ENCODE measurements around the gene RHBDD1.

The RHBDD1 gene

DNA sequence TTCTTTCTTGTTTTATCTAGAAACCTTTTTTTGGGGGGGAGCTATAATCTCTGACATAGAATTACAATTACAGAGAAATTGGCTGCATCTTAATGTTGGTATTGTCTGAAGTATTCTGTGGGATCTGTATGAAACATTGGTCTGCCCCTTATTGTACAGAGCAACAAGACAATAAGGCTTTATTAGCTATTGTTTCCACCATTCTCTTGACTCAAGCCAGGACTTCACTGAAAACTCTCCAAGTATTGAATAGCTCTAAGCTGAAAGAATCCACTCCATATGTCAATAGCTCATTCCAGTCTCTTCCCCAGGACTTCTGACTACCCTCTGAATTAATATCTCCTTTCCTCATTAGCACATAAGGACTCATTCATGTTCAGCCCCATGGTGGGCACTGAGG, 77.8 kb downstream of the RHBDD1 start:
- no peaks in the 10 kb centered on the region for H3K4me1 ChIP-seq (ENCODE audit: control insufficient read depth, insufficient read depth, low read length)
- H3K9me3 ChIP-seq (ENCODE audit: control insufficient read depth, low read length), result no peaks in the 10 kb centered on the region
- H3K36me3 ChIP-seq (ENCODE audit: control insufficient read depth, insufficient read depth, low read length), result no peaks in the 10 kb centered on the region
- no peak overlapping the region for H3K9ac ChIP-seq (ENCODE audit: low read length)
- no peak overlapping the region for H3K4me3 ChIP-seq (ENCODE audit: low read length)
- H3K27me3 ChIP-seq (ENCODE audit: control insufficient read depth, insufficient read depth, low read length), result no peaks in the 10 kb centered on the region

DNA sequence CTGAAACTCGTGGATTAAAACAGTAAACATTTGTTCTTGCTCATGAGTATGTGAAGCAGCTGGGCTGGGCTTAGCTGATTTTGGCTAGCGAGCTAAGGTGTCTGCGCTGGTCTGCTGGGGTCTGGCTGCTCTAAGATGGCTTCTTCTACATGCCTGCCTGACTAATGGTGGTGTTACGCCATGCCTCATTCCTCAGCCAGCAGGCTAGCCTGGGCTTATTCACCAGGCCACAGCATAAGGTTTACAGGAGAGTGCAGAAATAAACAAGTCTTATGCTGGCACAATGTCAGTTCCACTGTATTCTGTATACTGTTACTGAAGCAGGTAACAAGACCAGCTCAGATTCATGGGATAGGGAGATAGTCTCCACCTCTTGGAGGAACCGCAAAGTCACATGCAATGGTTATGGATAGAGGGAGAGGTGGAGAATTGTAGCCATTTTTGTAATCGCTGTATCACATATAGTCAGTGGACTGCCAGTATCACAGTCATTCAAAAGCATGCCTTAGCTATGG, 80.0 kb downstream of the RHBDD1 start:
- Histone ChIP-seq H3K27me3 (ENCODE audit: control insufficient read depth, insufficient read depth, low read length) (no peaks in the 10 kb centered on the region), H3K9me3 (ENCODE audit: control insufficient read depth, low read length) (no peaks in the 10 kb centered on the region), H3K9ac (ENCODE audit: low read length) (no peak overlapping the region), H3K4me1 (ENCODE audit: control insufficient read depth, insufficient read depth, low read length) (no peaks in the 10 kb centered on the region), H3K4me3 (ENCODE audit: low read length) (no peak overlapping the region), H3K36me3 (ENCODE audit: control insufficient read depth, insufficient read depth, low read length) (no peaks in the 10 kb centered on the region)

DNA sequence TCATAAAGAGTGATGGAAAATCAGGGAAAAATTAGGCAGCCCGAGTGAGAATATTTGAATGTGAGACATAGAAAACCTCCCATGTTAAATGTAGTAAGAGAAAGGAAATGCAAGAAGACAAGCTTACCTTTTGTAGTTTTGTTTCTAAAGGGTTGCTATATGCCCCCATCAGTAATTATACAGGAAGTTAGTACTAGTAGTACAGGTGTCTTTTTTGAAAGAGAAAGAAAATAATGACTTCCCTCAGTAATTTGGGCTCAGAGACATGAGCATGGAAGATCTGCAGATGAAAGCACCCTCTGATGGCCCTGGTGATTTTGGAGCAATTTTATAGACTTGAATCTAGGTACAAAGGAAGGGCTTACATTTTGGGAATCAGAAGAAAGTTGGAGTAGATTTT, 80.8 kb downstream of the RHBDD1 start:
- Histone ChIP-seq H3K27me3 (ENCODE audit: control insufficient read depth, insufficient read depth, low read length) (no peaks in the 10 kb centered on the region), H3K4me3 (ENCODE audit: low read length) (no peak overlapping the region)

DNA sequence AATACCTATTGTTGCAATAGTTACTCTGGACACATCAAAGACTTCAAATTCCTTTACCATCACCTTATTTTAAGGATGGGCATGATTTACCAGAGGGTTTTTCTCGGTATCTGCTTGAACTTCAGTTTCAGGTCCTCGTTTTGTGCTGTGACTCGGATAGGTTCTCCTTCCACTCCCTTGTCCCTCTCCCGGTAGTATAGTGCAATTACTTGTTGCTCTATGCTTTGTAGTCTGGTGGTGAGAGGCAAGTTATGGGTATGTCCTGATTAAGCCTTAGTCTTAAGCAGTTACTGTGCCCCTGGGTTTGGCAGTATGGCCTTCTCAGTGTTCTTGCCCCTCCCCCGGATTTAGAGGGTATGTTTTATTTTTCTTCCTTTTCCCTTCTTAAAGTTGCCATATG, 96.6 kb downstream of the RHBDD1 start:
- no peaks in the 10 kb centered on the region for H3K4me1 ChIP-seq (ENCODE audit: control insufficient read depth, insufficient read depth, low read length)
- H3K4me3 ChIP-seq (ENCODE audit: low read length), result no peak overlapping the region
- H3K9me3 ChIP-seq (ENCODE audit: control insufficient read depth, low read length), result no peaks in the 10 kb centered on the region
- no peak overlapping the region for H3K9ac ChIP-seq (ENCODE audit: low read length)
- no peaks in the 10 kb centered on the region for H3K27me3 ChIP-seq (ENCODE audit: control insufficient read depth, insufficient read depth, low read length)
- H3K36me3 ChIP-seq (ENCODE audit: control insufficient read depth, insufficient read depth, low read length), result no peaks in the 10 kb centered on the region

More for the DNA sequence above, 80.8 kb downstream of the RHBDD1 start:
- Histone ChIP-seq H3K36me3 (ENCODE audit: control insufficient read depth, insufficient read depth, low read length) (no peaks in the 10 kb centered on the region), H3K9me3 (ENCODE audit: control insufficient read depth, low read length) (no peaks in the 10 kb centered on the region), H3K4me1 (ENCODE audit: control insufficient read depth, insufficient read depth, low read length) (no peaks in the 10 kb centered on the region), H3K9ac (ENCODE audit: low read length) (no peak overlapping the region)

DNA sequence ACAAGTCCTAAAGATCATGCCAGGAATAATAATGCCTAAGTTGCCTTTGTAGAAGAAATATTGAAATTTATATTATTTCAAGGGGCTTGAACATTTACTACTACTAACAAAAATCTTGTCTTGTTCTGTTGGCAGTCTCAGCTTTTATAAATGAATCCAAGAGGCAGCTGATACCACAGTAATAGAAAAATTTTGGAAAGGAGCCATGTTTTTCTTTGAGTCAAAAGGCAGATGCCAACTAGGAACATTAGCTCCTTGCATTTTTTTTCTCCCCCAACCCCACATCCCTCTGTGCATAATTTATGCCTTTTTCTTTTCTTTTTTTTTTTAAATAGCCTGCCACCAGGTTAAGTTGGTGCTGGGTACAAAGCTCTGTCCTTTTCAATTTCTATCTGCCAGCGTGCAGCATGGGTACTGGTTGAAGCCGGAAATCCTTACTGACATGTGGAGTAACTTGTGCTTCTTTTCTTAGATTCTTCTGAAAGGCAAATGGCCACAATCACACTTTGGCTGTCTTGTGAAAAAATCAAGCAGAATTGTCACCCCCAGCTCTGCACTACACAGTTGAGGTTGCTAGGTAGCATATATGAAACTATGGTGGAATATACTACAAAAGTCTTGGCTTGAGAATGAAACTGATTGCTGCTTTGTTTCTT, 98.8 kb downstream of the RHBDD1 start:
- H3K27me3 ChIP-seq (ENCODE audit: control insufficient read depth, insufficient read depth, low read length), result no peaks in the 10 kb centered on the region
- no peaks in the 10 kb centered on the region for H3K9me3 ChIP-seq (ENCODE audit: control insufficient read depth, low read length)
- H3K9ac ChIP-seq (ENCODE audit: low read length), result no peak overlapping the region
- H3K4me1 ChIP-seq (ENCODE audit: control insufficient read depth, insufficient read depth, low read length), result no peaks in the 10 kb centered on the region
- H3K36me3 ChIP-seq (ENCODE audit: control insufficient read depth, insufficient read depth, low read length), result no peaks in the 10 kb centered on the region
- no peak overlapping the region for H3K4me3 ChIP-seq (ENCODE audit: low read length)

DNA sequence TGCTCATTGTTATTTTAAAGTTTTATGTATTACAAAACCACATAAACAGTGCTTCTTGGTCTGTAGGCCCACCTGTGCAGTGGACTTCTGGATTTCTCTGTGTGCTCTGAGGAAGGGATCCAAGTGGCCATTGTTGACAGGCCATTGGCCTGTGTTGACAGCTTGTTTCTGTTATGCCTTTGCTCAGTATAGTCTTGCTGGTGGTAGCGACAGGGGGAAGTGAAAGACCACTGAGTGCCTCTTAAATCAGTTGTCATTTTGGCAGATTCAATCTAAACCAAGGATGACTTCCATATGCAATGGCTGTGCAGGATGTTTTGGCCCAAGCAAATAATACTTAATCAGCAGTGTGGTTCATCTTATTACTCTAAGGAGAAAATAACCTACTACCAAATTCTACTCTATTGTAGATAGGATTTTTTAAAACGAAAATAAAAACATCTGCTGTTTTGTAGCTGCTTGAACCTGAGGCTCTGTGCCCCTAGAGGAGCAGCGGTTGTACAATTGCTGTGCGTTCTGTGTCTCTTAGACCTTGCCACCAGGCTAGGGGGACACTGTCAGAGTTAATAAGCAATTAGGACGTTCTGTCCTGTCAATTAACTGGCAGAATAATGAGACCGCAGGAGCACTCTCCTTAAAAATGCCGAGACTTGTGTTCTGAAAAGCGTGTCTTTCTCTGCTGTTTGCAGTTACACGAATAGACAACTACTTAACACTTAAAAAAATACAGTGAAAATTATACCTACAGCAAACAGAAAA, 108.2 kb downstream of the RHBDD1 start:
- no peaks in the 10 kb centered on the region for H3K36me3 ChIP-seq (ENCODE audit: control insufficient read depth, insufficient read depth, low read length)
- H3K4me3 ChIP-seq (ENCODE audit: low read length), result no peak overlapping the region
- no peaks in the 10 kb centered on the region for H3K27me3 ChIP-seq (ENCODE audit: control insufficient read depth, insufficient read depth, low read length)
- H3K9ac ChIP-seq (ENCODE audit: low read length), result no peak overlapping the region
- no peaks in the 10 kb centered on the region for H3K4me1 ChIP-seq (ENCODE audit: control insufficient read depth, insufficient read depth, low read length)
- no peaks in the 10 kb centered on the region for H3K9me3 ChIP-seq (ENCODE audit: control insufficient read depth, low read length)

DNA sequence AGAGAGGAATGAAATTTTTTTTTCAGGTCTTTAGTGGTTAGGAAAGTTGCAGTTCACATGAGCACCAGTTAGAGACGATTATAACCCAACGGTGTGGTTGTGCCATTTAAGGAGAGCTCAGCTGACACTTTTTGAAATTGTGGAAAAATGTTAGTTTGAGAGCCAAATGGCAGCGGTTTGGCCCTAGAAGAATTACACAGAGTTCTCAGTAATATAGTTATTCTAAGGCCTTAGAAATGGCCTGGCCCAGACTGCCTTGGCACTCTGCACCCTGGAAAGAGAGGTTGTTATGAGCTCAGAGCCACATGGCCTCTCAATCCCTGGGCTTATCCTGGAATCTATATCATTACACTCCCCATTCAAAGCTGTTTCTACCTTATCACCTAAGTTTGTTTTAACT, 117.4 kb downstream of the RHBDD1 start:
- Histone ChIP-seq H3K27me3 (ENCODE audit: control insufficient read depth, insufficient read depth, low read length) (no peaks in the 10 kb centered on the region), H3K36me3 (ENCODE audit: control insufficient read depth, insufficient read depth, low read length) (no peaks in the 10 kb centered on the region), H3K4me1 (ENCODE audit: control insufficient read depth, insufficient read depth, low read length) (no peaks in the 10 kb centered on the region), H3K9ac (ENCODE audit: low read length) (no peak overlapping the region), H3K9me3 (ENCODE audit: control insufficient read depth, low read length) (no peaks in the 10 kb centered on the region), H3K4me3 (ENCODE audit: low read length) (no peak overlapping the region)

DNA sequence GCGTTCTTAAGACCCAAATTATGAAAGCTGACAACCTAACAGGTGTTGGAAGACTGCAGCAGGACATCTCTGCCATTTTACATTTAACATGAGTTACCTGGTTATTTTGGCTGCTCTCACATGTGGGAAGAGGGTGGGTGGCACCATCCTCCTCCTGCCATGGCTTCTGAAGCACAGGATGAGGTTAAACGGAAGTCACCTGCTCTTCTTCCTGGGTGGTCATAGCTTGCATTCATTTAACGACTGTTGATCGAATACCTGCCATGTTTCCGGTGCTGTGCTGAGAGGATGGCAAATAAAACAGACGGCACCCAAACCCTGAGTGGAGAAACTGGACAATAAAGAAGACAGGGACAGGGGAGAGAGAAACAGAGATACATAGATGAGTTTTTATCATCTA, 118.0 kb downstream of the RHBDD1 start:
- H3K4me1 ChIP-seq (ENCODE audit: control insufficient read depth, insufficient read depth, low read length), result no peaks in the 10 kb centered on the region
- no peak overlapping the region for H3K4me3 ChIP-seq (ENCODE audit: low read length)
- H3K9ac ChIP-seq (ENCODE audit: low read length), result no peak overlapping the region
- no peaks in the 10 kb centered on the region for H3K27me3 ChIP-seq (ENCODE audit: control insufficient read depth, insufficient read depth, low read length)
- no peaks in the 10 kb centered on the region for H3K36me3 ChIP-seq (ENCODE audit: control insufficient read depth, insufficient read depth, low read length)
- H3K9me3 ChIP-seq (ENCODE audit: control insufficient read depth, low read length), result no peaks in the 10 kb centered on the region

DNA sequence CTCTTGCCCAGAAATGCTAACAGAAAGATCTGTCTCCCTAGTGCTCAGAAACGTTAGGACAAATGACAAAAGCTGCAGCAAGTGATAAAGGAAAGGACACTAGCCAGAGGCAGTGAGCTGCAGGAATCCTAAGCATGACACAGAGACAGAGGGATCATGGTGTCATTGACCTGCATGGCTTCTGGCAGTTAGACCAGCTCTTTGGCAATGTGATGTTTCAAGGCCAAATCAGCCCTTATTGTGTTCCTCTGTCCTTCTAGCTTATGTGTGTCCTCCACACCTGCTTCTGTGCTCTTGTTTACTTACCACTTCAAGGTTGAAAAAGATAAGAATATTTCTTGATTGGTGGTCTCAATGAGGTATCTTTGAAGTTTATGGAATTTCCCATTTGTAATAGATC, 120.8 kb downstream of the RHBDD1 start:
- H3K27me3 ChIP-seq (ENCODE audit: control insufficient read depth, insufficient read depth, low read length), result no peaks in the 10 kb centered on the region
- no peaks in the 10 kb centered on the region for H3K36me3 ChIP-seq (ENCODE audit: control insufficient read depth, insufficient read depth, low read length)
- H3K9ac ChIP-seq (ENCODE audit: low read length), result no peak overlapping the region
- no peak overlapping the region for H3K4me3 ChIP-seq (ENCODE audit: low read length)
- no peaks in the 10 kb centered on the region for H3K4me1 ChIP-seq (ENCODE audit: control insufficient read depth, insufficient read depth, low read length)
- no peaks in the 10 kb centered on the region for H3K9me3 ChIP-seq (ENCODE audit: control insufficient read depth, low read length)

DNA sequence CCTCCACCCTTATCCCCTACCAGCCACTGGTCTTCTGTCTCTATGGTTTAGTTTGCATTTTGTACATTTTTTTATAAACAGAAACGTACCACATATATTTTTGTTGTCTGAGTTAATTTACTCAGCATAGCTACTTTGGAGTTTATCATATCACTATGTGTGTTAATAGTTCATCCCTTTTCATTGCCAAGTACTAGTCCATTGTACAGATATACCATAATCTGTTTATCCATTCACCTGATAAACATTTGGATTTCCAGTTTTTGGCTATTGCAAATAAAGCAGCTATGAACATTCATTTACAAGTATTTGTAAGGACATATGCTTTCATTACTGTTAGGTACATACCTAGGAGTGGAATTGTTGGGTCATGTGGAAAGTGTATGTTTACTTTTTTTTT, 123.6 kb downstream of the RHBDD1 start:
- Histone ChIP-seq H3K27me3 (ENCODE audit: control insufficient read depth, insufficient read depth, low read length) (no peaks in the 10 kb centered on the region), H3K4me3 (ENCODE audit: low read length) (no peak overlapping the region), H3K36me3 (ENCODE audit: control insufficient read depth, insufficient read depth, low read length) (no peaks in the 10 kb centered on the region), H3K9ac (ENCODE audit: low read length) (no peak overlapping the region), H3K9me3 (ENCODE audit: control insufficient read depth, low read length) (no peaks in the 10 kb centered on the region), H3K4me1 (ENCODE audit: control insufficient read depth, insufficient read depth, low read length) (no peaks in the 10 kb centered on the region)

DNA sequence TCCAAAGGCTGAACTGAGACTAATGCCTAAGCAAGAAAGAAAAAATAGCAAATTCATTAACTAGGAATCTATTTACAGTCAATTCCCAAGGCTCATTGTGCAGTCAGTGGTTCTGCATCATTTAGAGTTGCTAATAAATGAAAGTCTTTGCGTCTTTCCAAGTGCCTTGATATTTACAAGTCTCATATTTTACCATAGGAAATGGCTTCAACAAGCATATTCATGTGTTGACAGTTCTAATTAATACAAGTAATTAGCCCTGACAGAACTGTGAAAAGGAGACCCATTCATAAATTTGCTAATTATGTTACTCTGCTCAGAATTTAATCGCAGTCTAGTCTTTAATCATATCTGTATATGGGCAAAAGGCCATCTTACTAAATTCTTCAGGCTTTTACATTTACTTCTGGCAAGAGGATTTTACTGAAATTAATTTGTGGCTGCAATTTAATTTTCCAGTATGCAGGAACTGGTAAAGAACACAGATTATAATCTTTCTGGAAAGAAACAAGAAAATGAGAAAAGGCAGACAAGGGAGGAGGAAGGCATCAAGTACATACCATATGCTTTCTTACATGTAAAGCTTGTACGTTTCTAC, 126.4 kb downstream of the RHBDD1 start:
- Histone ChIP-seq H3K4me3 (ENCODE audit: low read length) (no peak overlapping the region), H3K9ac (ENCODE audit: low read length) (no peak overlapping the region), H3K27me3 (ENCODE audit: control insufficient read depth, insufficient read depth, low read length) (no peaks in the 10 kb centered on the region), H3K36me3 (ENCODE audit: control insufficient read depth, insufficient read depth, low read length) (no peaks in the 10 kb centered on the region), H3K4me1 (ENCODE audit: control insufficient read depth, insufficient read depth, low read length) (no peaks in the 10 kb centered on the region), H3K9me3 (ENCODE audit: control insufficient read depth, low read length) (no peaks in the 10 kb centered on the region)

DNA sequence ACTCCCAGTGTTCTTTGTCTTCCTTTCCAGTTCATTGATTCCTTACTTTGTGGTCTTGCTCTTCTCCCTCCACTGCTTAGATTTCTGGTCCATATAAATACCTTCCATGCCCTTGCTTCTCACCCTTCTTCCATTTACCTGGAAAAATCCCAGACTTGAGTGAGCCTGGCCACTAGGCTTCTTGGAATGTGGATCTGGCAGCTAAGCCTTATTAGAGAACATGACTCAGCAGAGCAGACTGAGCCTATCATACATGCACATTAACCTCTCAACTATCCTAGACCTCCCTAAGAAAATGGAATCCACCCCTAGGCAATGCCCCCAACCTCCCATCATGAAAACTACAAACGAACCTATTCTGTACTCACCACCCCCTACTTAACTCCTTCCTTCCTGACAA, 127.7 kb downstream of the RHBDD1 start:
- Histone ChIP-seq H3K9me3 (ENCODE audit: control insufficient read depth, low read length) (no peaks in the 10 kb centered on the region), H3K36me3 (ENCODE audit: control insufficient read depth, insufficient read depth, low read length) (no peaks in the 10 kb centered on the region), H3K27me3 (ENCODE audit: control insufficient read depth, insufficient read depth, low read length) (no peaks in the 10 kb centered on the region), H3K4me3 (ENCODE audit: low read length) (no peak overlapping the region), H3K4me1 (ENCODE audit: control insufficient read depth, insufficient read depth, low read length) (no peaks in the 10 kb centered on the region), H3K9ac (ENCODE audit: low read length) (no peak overlapping the region)

Data from mucosa of stomach (tissue), 1 donor.